CD4-positive, alpha-beta T cell (primary cell): ENCODE measurements around the gene ZNF25. TPM values are rescaled to one million over a fixed set of nuclear protein-coding genes. Genes with fewer than 3 reads are reported as not detected.

Experiments
- ATAC-seq: fragments of 200-7000 bp; cut with Tn5 transposase; one replicate; pipeline ENCODE4 v1.10.0; 2022; ENCODE audit warnings: mild to moderate bottlenecking; ENCODE audit not compliant: poor library complexity
- CTCF ChIA-PET: fragments of 350-600 bp; sonication (Branson Sonifier 250); formaldehyde crosslinking; loops from one replicate; lab custom pipeline; 2021; ENCODE audit warnings: antibody characterized with exemption, inconsistent platforms; lab: Charles Lee
- POLR2A ChIA-PET: fragments of 350-600 bp; sonication (Branson Sonifier 250); formaldehyde crosslinking; loops from one replicate; lab custom pipeline; 2021; ENCODE audit warnings: antibody characterized with exemption, inconsistent platforms; lab: Charles Lee
- DNase-seq, 14 experiments: peaks; one replicate each; pipeline ENCODE4 v3.0.0-alpha.2; 2013 to 2020; ENCODE audit warnings: mixed read lengths in 2 of 14
- H3K27ac ChIP-seq, 2 donors: one replicate each; pipeline versions ENCODE4 v1.5.1 to v1.7.0; 2013; ENCODE audit warnings: low read length in 2 of 2, low read depth in 1 of 2, mild to moderate bottlenecking in 1 of 2
- H3K27me3 ChIP-seq, 2 experiments: 1 replicate in 1 of 2; 2 replicates in 1 of 2; pipeline versions ENCODE4 v1.6.1 to v1.7.0; 2013; ENCODE audit warnings: low read length in 2 of 2, control low read depth in 1 of 2, mild to moderate bottlenecking in 1 of 2, moderate library complexity in 1 of 2; ENCODE audit not compliant: insufficient read depth in 2 of 2, control insufficient read depth in 1 of 2
- H3K36me3 ChIP-seq: one replicate; pipeline ENCODE4 v1.6.1; 2013; ENCODE audit warnings: low read length, control low read depth; ENCODE audit not compliant: insufficient read depth
- H3K4me1 ChIP-seq: one replicate; pipeline ENCODE4 v1.6.1; 2013; ENCODE audit warnings: low read length, control low read depth; ENCODE audit not compliant: insufficient read depth
- H3K4me3 ChIP-seq: one replicate; pipeline ENCODE4 v1.5.1; 2013; ENCODE audit warnings: mild to moderate bottlenecking, low read length, moderate library complexity
- H3K9me3 ChIP-seq, 2 experiments: 1 replicate in 1 of 2; 2 replicates in 1 of 2; pipeline versions ENCODE4 v1.6.1 to v1.7.0; 2013; ENCODE audit warnings: low read length in 2 of 2, mild to moderate bottlenecking in 2 of 2, control low read depth in 1 of 2, moderate library complexity in 1 of 2; ENCODE audit not compliant: control insufficient read depth in 1 of 2, insufficient read depth in 1 of 2
- H3K27ac Mint-ChIP-seq: one replicate; pipeline ENCODE4 v1.8.0; 2020; ENCODE audit warnings: mixed read lengths
- H3K27me3 Mint-ChIP-seq: one replicate; pipeline ENCODE4 v1.8.0; 2021; ENCODE audit warnings: mixed read lengths
- H3K36me3 Mint-ChIP-seq: one replicate; pipeline ENCODE4 v1.8.0; 2021; ENCODE audit warnings: low read depth, mixed read lengths
- H3K4me1 Mint-ChIP-seq: one replicate; pipeline ENCODE4 v1.8.0; 2021; ENCODE audit warnings: low read depth, mixed read lengths
- H3K4me3 Mint-ChIP-seq: one replicate; pipeline ENCODE4 v1.8.0; 2020; ENCODE audit warnings: mild to moderate bottlenecking, mixed read lengths
- H3K9me3 Mint-ChIP-seq: one replicate; pipeline ENCODE4 v1.8.0; 2020; ENCODE audit warnings: mixed read lengths
- intact Hi-C, 2 experiments: fragments of 100-400 bp; cut with DNase I in 1 of 2; cut with micrococcal nuclease in 1 of 2; formaldehyde crosslinking; loops; one replicate each; pipeline versions ENCODE4 v1.15.1 to v1.9.0; 2023 to 2025; cut with DNase I, micrococcal nuclease
- total RNA-seq, 174 experiments: library from RNA in 2 of 174; stranded (reverse) in 2 of 174; gene quantifications; one replicate each; pipeline ENCODE4 v1.2.3 and lab custom pipeline; 2021 to 2026
- TF ChIP-seq, protein P1 (sequence below): fragments of 200-600 bp; IDR thresholded peaks from one replicate; pipeline ENCODE4 v1.8.0; 2022; ENCODE audit warnings: antibody characterized with exemption, mild to moderate bottlenecking

Gene ZNF25
- total RNA-seq, 2 experiments from 2014 or later, result 4.6 to 5.4 TPM

- H3K4me3 ChIP-seq, result no peak overlapping the region
- no peak overlapping the region for H3K27ac ChIP-seq
- TF ChIP-seq, protein P1, sequence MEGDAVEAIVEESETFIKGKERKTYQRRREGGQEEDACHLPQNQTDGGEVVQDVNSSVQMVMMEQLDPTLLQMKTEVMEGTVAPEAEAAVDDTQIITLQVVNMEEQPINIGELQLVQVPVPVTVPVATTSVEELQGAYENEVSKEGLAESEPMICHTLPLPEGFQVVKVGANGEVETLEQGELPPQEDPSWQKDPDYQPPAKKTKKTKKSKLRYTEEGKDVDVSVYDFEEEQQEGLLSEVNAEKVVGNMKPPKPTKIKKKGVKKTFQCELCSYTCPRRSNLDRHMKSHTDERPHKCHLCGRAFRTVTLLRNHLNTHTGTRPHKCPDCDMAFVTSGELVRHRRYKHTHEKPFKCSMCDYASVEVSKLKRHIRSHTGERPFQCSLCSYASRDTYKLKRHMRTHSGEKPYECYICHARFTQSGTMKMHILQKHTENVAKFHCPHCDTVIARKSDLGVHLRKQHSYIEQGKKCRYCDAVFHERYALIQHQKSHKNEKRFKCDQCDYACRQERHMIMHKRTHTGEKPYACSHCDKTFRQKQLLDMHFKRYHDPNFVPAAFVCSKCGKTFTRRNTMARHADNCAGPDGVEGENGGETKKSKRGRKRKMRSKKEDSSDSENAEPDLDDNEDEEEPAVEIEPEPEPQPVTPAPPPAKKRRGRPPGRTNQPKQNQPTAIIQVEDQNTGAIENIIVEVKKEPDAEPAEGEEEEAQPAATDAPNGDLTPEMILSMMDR, result no peak
- no peaks in the 10 kb centered on the region for H3K36me3 ChIP-seq
- H3K27ac Mint-ChIP-seq, result no peak overlapping the region
- H3K4me1 ChIP-seq, result no peaks in the 10 kb centered on the region
- DNase-seq (no peak), ATAC-seq (no peak)
- peaks cover 18% of the 10 kb centered on the region for H3K9me3 Mint-ChIP-seq
- H3K27me3 Mint-ChIP-seq, result no peaks in the 10 kb centered on the region
- no peaks in the 10 kb centered on the region for H3K36me3 Mint-ChIP-seq
- intact Hi-C loops, result no loop called here
- H3K9me3 ChIP-seq, result peaks cover 0 to 3% of the 10 kb centered on the region in 2 experiments
- ChIA-PET CTCF (no interaction called here), POLR2A (no interaction called here)
- H3K4me1 Mint-ChIP-seq, result no peaks in the 10 kb centered on the region
- no peak overlapping the region for H3K4me3 Mint-ChIP-seq
- H3K27me3 ChIP-seq, result no peaks in the 10 kb centered on the region
Measured at GRCh38 chr10:37906382-37906781, 70.1 kb downstream of the ZNF25 start.

Other genes starting within 250 kb of the ZNF25 start
- 1 to 10 TPM; 3.2 to 3.4 TPM for gene ZNF248, start 119.0 kb downstream of the ZNF25 start, total RNA-seq
- gene ZNF33A, start 34.0 kb upstream of the ZNF25 start, total RNA-seq, result 10 to 100 TPM; 25.9 to 30.3 TPM
- 10 to 100 TPM; 14.7 to 15.4 TPM for gene ZNF37A, start 117.7 kb upstream of the ZNF25 start, total RNA-seq